NCI-H524 treated with DMSO at 0.1 percent for 48 hours (cell line): ENCODE measurements around the gene UBE2Q2.

Source experiments
- DNase-seq: peaks from one replicate; lab custom pipeline; 2025; lab: John Stamatoyannopoulos, UW

UBE2Q2 gene

DNA sequence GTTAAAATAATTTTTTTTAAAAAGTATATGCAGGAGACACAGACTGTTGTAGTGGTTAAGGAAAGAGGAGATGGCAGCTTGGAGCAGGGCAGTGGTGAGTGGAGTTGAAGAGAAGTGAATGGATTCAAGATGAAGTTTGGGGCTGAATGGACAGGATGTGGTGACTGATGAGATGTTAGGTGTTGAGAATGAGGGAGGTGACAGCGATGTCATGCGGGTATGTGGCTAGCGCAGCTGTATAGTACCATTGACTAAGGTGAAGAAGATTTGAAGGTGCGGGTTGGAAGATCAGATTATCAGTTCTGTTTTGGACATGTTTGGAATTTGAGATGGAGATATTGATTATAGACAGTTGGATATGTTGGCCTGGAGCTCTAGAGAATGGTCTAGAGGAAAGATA is 80.5 kb downstream of the UBE2Q2 start:
- DNase-seq = no peak

DNA sequence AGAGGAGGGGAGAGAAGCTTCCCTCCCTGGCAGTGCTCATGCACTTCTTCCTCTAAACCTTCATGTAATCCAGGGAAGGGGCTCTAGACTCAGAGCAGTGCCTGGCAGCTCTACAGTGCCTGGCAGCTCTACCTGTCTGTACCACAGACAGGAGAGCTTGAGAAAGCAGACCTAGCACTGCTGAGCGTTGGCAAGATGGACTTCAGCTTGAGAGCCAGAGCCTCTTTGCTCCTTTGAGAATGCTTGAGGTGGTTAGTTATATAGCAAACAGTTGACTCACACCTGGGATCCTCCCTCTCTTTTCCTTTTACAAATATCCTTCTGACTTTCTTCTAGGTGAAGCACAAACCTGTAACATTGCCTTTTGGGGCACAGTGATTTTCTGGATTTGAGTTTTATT is 81.3 kb downstream of the UBE2Q2 start:
- no peak for DNase-seq

DNA sequence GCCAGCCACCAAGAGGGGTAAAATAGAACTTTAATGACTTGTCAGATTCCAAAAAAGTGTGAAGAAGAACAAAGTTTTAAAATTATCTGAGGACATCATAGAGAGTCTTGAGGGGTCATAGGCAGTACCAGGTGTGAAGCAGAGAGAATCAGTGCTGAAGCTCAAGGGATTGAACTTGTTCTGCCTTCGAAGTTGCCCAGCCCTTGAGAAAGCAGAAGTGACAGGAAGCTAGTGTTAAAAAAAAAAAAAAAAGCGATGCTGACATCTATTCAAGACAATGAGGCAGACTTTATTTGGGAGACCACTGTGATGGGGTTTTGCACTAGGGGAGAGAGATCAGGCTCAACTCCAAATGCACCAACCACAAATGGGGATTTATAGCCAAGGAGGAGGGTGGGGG is 82.2 kb downstream of the UBE2Q2 start:
- DNase-seq = no peak

DNA sequence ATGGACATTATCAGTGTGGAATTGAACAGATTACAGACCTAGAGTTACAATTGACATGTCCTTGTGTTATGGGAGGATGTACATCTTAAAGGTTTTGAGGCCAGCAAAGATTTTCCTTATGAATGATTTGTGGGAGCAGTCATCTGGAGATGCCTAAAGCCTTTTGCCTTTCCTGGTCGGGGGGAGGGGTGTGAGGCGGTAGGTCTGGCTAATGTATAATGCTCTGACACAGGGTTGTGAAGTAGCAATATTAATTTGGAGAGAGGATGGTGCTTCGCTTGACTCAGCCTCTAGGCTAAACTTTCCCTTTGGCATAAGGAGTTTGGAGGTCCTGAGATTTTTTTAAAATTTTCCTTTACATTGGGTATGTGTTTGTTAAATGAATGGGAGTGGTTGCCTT is 83.7 kb downstream of the UBE2Q2 start:
- DNase-seq = no peak

DNA sequence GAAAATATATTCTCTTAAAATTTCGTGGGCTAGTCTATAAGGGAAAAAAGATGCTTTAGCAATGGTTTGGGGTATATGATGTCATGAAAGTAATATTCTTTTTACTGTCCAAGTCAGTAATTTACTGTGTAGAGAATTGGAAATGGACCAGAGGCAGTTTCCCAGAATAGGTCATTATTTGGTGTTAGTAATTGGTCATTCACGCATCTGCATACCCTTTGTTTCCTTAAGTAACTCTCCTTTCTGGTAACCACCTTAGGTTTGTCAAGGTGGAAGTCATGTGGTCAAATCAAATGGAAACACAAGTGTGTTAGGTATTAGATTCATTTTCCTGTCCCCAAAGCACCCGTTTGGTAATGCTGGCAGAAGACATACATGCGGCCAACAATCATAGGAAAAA is 84.4 kb downstream of the UBE2Q2 start:
- no peak for DNase-seq

DNA sequence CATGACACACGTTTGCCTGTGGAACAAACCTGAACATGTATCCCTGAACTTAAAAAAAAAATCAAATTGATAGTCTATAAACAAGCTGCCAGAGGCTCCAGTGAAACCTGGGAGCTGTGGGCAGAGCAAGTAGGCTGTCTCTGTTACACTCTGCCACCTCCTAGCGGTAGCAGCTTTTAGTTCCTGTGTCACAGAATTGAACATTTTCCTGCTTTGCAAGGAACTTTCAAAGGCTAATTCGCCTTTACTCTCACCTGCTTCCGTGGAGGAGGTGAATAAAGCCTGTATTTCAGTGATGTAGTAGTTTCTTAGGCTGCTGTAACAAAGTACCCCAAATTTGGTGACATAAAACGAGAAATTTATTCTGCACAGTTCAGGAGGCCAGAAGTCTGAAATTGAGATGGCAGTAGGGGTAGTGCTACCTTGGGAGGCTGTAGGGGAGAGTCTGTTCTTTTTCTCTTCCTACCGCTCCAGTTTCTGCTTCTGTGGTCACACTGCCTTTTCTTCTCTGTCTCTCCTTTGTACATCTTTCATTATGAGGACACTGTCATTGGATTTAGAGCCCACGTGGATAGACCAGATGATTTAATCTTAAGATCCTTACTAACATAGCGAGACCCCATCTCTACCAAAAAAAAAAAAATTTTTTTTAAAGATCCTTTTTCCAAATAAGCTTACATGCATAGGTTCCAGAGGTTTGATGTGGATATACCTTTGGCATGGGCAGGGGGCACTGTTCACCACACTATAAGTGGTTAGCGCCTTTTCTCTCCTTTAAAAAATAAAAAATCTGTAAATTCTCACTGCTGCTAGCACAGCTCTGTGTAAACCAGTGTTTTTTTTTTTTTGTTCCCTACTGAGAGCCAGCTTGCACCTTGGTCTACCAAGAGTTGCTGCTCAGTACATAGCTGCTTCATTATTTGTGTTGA is 85.7 kb downstream of the UBE2Q2 start:
- no peak for DNase-seq

DNA sequence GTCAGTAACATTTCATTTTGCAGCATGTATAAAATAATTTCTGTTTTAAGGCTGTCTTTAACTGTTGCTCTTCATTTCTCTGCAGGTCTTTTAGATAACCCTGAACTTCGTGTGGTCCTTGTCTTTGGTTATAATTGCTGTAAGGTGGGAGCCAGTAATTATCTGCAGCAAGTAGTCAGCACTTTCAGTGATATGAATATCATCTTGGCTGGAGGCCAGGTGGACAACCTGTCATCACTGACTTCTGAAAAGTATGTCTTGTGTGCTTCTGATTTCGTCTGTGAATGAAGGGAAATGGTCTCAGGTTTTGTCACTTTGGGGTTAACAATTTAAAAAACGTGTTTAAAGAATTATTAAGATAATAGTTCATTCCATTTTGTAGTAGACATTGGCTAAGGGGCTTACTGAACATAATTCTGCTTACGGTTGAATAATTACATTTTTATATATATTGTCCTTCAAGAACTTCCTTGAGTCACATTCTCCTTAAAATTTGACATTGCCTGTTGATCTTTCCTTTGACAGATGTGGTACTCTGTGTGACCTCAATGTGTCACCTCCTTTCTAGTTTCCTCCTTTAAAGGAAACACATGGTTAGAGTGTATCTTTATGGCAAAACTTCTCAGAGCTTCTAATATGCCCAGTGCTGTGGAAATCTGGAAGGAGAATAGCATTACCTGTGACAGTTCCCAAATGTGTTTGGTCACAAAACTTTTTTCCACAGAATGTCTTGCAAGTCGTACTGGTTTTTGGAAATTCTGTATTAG is 86.7 kb downstream of the UBE2Q2 start:
- DNase-seq = no peak

DNA sequence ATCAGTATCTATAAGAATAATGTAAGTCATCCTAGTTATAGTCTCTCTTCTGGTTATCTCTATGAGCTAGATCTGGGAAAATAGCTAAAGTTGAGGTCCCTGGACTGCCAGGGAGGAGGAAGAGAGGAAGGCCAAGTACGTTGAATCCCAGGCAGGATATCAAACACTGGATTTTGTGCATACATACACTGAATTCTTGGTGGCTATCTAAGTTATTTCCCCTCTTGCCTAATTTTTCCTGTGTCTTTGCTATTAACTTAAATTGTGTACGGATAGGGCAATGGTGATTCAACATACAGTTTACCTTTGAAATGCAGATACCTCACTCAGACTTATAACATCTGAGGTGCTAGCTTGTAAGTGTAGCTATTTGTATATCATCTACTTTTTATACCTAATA is 87.6 kb downstream of the UBE2Q2 start:
- DNase-seq = no peak

DNA sequence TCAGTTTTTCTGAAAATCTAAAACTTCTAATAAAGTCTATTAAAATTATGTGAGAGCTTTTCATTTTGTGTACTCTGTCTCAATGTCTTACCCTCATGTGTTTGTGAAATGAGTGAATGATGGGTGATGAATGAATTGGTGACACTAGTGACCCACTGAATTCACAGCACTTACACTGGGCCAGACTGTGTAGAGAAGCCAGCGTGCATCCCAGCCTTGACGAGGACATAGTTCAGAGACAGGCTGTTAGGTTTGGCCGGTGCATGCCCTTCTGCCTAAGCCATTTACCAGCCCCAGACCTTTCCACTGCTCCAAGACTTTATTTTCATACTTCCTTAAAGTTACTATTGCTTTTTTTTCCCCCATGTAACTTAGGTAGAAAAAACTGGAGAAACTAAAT is 99.2 kb downstream of the UBE2Q2 start:
- no peak for DNase-seq

DNA sequence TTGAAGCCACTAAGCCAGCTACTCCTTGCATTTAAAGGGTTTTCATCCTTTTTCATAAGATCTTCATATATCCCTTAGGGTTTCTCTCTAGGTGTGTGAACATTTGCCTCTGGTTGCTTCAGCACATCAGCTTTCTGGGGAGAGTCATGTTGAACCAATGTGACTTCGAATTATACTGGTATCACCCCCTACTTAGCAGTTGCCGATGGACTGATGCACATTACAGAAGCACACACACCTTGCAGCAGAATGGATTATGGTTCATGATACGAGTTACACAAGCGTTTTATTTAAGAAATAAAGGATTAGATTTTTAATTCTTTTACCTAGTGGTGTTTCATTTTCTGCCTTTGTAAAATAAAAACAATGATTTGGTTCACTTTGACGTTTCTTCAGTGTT is 100.0 kb downstream of the UBE2Q2 start:
- no peak for DNase-seq

DNA sequence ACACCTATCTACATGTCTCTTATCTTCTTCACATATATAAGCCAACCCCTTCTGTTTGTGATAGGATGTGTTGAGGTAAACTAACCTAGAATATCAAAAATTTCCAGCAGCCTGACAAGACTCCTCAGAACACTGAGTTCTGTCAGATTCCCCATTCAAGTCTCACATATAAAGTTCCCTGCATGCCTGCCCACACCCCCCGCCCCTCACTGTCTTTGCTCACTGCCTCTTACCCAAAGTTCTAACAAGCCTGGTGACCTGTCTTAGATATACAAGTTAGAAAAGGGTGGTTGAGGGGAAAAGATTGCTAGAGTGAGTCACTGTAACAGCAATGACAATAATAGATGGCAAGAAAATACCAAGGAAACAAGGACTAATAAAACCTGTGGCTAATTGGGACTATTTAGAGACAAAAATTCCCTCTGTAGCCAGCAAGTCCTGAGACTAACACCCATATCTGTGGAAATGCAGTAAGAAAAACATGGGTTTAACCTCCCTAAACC is 100.5 kb downstream of the UBE2Q2 start:
- no peak for DNase-seq

DNA sequence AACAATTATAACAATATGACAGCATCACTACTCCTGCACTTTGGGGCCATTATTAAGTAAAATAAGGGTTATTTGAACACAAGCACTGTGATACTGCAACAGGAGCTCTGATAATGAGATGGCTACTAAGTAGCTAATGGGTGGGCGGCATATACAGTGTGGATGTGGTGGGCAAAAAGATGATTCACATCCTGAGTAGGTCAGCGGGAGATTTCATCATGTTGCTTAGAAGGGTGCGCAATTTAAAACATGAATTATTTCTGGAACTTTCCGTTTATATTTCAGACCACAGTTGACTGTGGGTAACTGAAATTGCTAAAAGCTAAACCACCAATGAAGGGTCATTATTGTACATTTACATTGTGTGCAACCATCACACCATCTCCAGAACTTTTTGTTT is 102.7 kb downstream of the UBE2Q2 start:
- no peak for DNase-seq

DNA sequence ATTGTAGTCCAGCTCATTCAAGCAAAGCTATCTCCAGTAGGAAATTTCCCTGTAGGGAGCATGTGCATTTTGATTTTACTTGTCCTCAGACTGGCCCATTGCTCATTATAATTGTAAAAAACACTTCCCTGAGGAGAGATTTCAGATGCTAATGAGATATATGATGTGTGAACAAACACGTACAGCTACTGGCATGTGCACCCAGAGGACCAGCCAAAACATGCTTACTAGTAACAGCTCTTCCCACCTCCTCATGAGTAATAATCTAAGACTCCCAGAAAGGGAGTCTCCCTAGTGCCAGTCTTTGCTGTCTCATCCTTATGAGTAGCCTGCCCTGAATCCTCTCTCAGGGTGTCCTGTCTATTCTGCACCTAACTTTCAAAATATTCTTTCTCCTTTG is 103.8 kb downstream of the UBE2Q2 start:
- DNase-seq = no peak

DNA sequence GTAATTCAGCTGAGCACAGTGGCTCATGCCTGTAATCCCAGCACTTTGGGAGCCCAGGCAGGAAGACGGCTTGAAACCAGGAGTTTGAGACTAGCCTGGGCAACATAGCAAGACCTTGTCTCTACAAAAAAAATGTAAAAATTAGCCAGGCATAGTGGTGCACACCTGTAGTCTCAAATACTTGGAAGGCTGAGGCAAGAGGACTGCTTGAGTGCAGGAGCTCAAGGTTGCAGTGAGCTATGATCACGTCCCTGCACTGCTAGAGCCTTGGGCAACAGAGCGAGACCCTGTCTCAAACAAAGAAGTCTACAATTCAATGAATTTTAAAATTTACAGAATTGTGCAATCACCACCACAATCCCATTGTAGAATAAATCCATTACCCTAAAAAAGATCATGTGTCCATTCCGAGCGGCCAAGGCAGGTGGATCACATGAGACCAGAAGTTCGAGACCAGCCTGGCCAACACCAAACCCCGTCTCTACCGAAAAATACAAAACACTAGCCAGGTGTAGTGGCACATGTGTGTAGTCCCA is 105.6 kb downstream of the UBE2Q2 start:
- DNase-seq = no peak
